B cell (primary cell): ENCODE data around the gene BEAN1. TPM values are rescaled to one million over a fixed set of nuclear protein-coding genes. Genes with fewer than 3 reads are reported as not detected.

Source experiments
- ATAC-seq: fragments of 200-7000 bp; cut with Tn5 transposase; one replicate; pipeline ENCODE4 v1.10.0; 2021; ENCODE audit warnings: low read depth, mild to moderate bottlenecking, moderate number of reproducible peaks, moderate library complexity
- CTCF ChIA-PET: fragments of 350-600 bp; sonication (Branson Sonifier 250); formaldehyde crosslinking; loops from one replicate; lab custom pipeline; 2021; ENCODE audit warnings: antibody characterized with exemption, inconsistent platforms; lab: Charles Lee
- POLR2A ChIA-PET: fragments of 350-600 bp; sonication (Branson Sonifier 250); formaldehyde crosslinking; loops from one replicate; lab custom pipeline; 2021; ENCODE audit warnings: antibody characterized with exemption; lab: Charles Lee
- DNase-seq: peaks from one replicate; pipeline ENCODE4 v3.0.0; 2013
- H2AFZ ChIP-seq: 2 replicates; pipeline ENCODE4 v1.6.1; 2012; ENCODE audit warnings: mild to moderate bottlenecking, low read depth, low read length; ENCODE audit not compliant: insufficient read depth, poor library complexity, severe bottlenecking
- H3K27ac ChIP-seq, 2 donors: 1 replicate in 1 of 2; 2 replicates in 1 of 2; pipeline ENCODE4 v1.5.1; 2012 to 2013; ENCODE audit warnings: low read length in 2 of 2, mild to moderate bottlenecking in 2 of 2, moderate library complexity in 1 of 2
- H3K27me3 ChIP-seq, 4 experiments: fragments of 200-600 bp in 1 of 4; sonication (generic) in 1 of 4; replicated peaks in 1 of 4; 1 replicate in 2 of 4; 2 replicates in 2 of 4; pipeline versions ENCODE4 v1.6.1 to v1.7.0; 2013 to 2016; ENCODE audit warnings: low read length in 3 of 4, mild to moderate bottlenecking in 2 of 4, mixed read lengths in 1 of 4, moderate library complexity in 1 of 4; ENCODE audit not compliant: insufficient read depth in 4 of 4, control insufficient read depth in 3 of 4; ENCODE audit errors: control extremely low read depth in 1 of 4
- H3K36me3 ChIP-seq, 2 experiments: replicated peaks in 1 of 2; 1 replicate in 1 of 2; 2 replicates in 1 of 2; pipeline versions ENCODE4 v1.6.1 to v1.7.1; 2013; ENCODE audit warnings: low read length in 1 of 2; ENCODE audit not compliant: insufficient read depth in 2 of 2, control insufficient read depth in 1 of 2; ENCODE audit errors: control extremely low read depth in 1 of 2, extremely low read depth in 1 of 2
- H3K4me1 ChIP-seq, 2 donors: fragments of 200-600 bp in 1 of 2; sonication (generic) in 1 of 2; 1 replicate in 1 of 2; 2 replicates in 1 of 2; pipeline versions ENCODE4 v1.5.1 to v1.6.1; 2013 to 2017; ENCODE audit warnings: low read length in 2 of 2; ENCODE audit not compliant: control insufficient read depth in 2 of 2, insufficient read depth in 2 of 2
- H3K4me2 ChIP-seq: replicated peaks from 2 replicates; pipeline ENCODE3; 2012; ENCODE audit warnings: mild to moderate bottlenecking, low read depth, low read length; ENCODE audit not compliant: poor library complexity, severe bottlenecking
- H3K4me3 ChIP-seq, 5 experiments: fragments of 200-600 bp in 1 of 5; sonication (generic) in 1 of 5; 1 replicate in 3 of 5; 2 replicates in 2 of 5; pipeline versions ENCODE4 v1.5.1 to v1.7.0; 2011 to 2016; ENCODE audit warnings: low read length in 4 of 5, mild to moderate bottlenecking in 4 of 5, low read depth in 2 of 5, control low read depth in 1 of 5, moderate library complexity in 1 of 5; ENCODE audit not compliant: insufficient read depth in 1 of 5; ENCODE audit errors: control extremely low read depth in 1 of 5, extremely low read depth in 1 of 5
- H3K79me2 ChIP-seq: fragments of 200-600 bp; sonication (generic); one replicate; pipeline ENCODE4 v1.6.0; 2016; ENCODE audit warnings: low read length; ENCODE audit not compliant: control insufficient read depth, insufficient read depth
- H3K9ac ChIP-seq: fragments of 200-600 bp; sonication (generic); 2 replicates; pipeline ENCODE4 v1.6.1; 2017; ENCODE audit warnings: mild to moderate bottlenecking, low read length, moderate library complexity
- H3K9me3 ChIP-seq, 3 donors: one replicate each; pipeline versions ENCODE4 v1.6.1 to v1.7.1; 2013; ENCODE audit warnings: low read length in 2 of 3; ENCODE audit not compliant: control insufficient read depth in 2 of 3, insufficient read depth in 1 of 3; ENCODE audit errors: control extremely low read depth in 1 of 3
- H4K20me1 ChIP-seq: 2 replicates; pipeline ENCODE4 v1.6.0; 2012; ENCODE audit warnings: mild to moderate bottlenecking, low read length; ENCODE audit not compliant: insufficient read depth, control insufficient read depth, poor library complexity, severe bottlenecking
- H3K27ac Mint-ChIP-seq: one replicate; pipeline ENCODE4 v1.8.0; 2021; ENCODE audit warnings: mixed read lengths
- H3K27me3 Mint-ChIP-seq: one replicate; pipeline ENCODE4 v1.8.0; 2021; ENCODE audit warnings: mixed read lengths
- H3K4me1 Mint-ChIP-seq: one replicate; pipeline ENCODE4 v1.8.0; 2021; ENCODE audit warnings: mixed read lengths
- H3K4me3 Mint-ChIP-seq: one replicate; pipeline ENCODE4 v1.8.0; 2021; ENCODE audit warnings: mixed read lengths
- H3K9me3 Mint-ChIP-seq: one replicate; pipeline ENCODE4 v1.8.0; 2022; ENCODE audit warnings: mixed read lengths; ENCODE audit not compliant: insufficient read depth
- EZH2 ChIP-seq: IDR thresholded peaks from 2 replicates; pipeline ENCODE4 v1.6.1; 2012; ENCODE audit warnings: borderline replicate concordance, low read depth, mild to moderate bottlenecking, moderate library complexity, low read length; ENCODE audit not compliant: insufficient read depth, poor library complexity, severe bottlenecking
- WGBS: methylation state at CpG from one replicate; pipeline ENCODE4 v1.1.5; 2013; ENCODE audit warnings: missing lambda C conversion rate; ENCODE audit not compliant: insufficient coverage; 5-methylcytosine and 5-hydroxymethylcytosine counted together
- intact Hi-C: fragments of 100-400 bp; cut with micrococcal nuclease; formaldehyde crosslinking; loops from one replicate; pipeline ENCODE4 v1.10.0; 2022
- polyA plus RNA-seq: library from polyadenylated mRNA; depleted of rRNA; stranded (reverse); fragments of >200 nt; gene quantifications from 2 replicates; pipeline ENCODE4 v1.2.3, GENCODE V29; 2012
- total RNA-seq, 2 donors: library from RNA; stranded (reverse); fragments of 120-200 nt in 1 of 2; gene quantifications; 1 replicate in 1 of 2; 2 replicates in 1 of 2; pipeline versions ENCODE4 v1.2.3 to v1.2.4, GENCODE V29; 2013 to 2022
- TF ChIP-seq, protein P1 (sequence below): fragments of 200-600 bp; IDR thresholded peaks from one replicate; pipeline ENCODE4 v1.8.0; 2022; ENCODE audit warnings: antibody characterized with exemption, mild to moderate bottlenecking

BEAN1 gene
- total and polyA plus RNA-seq, 2 donors (not counting 1 experiment from before 2014, with no cell fraction given) = not detected

DNA sequence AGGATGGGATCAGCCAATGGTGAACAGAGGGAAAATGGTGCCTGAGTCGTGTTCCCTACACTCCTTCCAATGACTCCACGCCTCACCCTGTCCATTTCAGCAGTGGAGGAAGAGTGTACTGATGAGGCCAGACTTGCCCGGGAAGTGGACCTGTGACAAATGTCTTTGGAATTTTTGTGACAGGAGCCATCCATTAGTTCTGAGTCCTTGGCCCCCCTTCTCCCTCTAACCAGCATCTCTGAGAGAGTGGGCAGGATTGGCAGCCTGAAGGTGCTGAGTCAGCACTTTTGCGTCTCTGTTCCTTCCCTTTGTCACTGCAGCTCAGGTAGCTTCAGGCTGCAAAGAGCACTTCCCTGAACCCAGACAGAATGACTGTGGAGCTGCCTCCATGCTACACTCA is 30.8 kb downstream of the BEAN1 start:
- no peak for TF ChIP-seq EZH2
- TF ChIP-seq, protein P1, sequence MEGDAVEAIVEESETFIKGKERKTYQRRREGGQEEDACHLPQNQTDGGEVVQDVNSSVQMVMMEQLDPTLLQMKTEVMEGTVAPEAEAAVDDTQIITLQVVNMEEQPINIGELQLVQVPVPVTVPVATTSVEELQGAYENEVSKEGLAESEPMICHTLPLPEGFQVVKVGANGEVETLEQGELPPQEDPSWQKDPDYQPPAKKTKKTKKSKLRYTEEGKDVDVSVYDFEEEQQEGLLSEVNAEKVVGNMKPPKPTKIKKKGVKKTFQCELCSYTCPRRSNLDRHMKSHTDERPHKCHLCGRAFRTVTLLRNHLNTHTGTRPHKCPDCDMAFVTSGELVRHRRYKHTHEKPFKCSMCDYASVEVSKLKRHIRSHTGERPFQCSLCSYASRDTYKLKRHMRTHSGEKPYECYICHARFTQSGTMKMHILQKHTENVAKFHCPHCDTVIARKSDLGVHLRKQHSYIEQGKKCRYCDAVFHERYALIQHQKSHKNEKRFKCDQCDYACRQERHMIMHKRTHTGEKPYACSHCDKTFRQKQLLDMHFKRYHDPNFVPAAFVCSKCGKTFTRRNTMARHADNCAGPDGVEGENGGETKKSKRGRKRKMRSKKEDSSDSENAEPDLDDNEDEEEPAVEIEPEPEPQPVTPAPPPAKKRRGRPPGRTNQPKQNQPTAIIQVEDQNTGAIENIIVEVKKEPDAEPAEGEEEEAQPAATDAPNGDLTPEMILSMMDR = no peak
- H3K27me3 ChIP-seq = peaks cover 0 to 22% (median 9%) of the 10 kb centered on the region in 4 experiments
- H3K9me3 ChIP-seq = peaks cover 0 to 3% (median 0%) of the 10 kb centered on the region in 3 donors
- no peak overlapping the region for H3K9ac ChIP-seq
- H3K27ac ChIP-seq = no peak overlapping the region
- no peaks in the 10 kb centered on the region for H3K79me2 ChIP-seq
- Mint-ChIP-seq H3K4me3 (no peak overlapping the region), H3K4me1 (no peaks in the 10 kb centered on the region), H3K9me3 (no peaks in the 10 kb centered on the region), H3K27me3 (peaks cover 39% of the 10 kb centered on the region), H3K27ac (no peak overlapping the region)
- H3K4me3 ChIP-seq = no peak overlapping the region
- DNase-seq (no peak), ATAC-seq (no peak)
- H3K4me1 ChIP-seq = no peaks in the 10 kb centered on the region
- ChIA-PET CTCF (no interaction called here), POLR2A (no interaction called here)
- no peaks in the 10 kb centered on the region for H3K36me3 ChIP-seq
- 0% methylated on average over 1 of the region's 4 CpGs for WGBS
- H3K4me2 ChIP-seq = no peak overlapping the region
- H2AFZ ChIP-seq = no peak overlapping the region
- intact Hi-C loops = no loop called here
- no peaks in the 10 kb centered on the region for H4K20me1 ChIP-seq

DNA sequence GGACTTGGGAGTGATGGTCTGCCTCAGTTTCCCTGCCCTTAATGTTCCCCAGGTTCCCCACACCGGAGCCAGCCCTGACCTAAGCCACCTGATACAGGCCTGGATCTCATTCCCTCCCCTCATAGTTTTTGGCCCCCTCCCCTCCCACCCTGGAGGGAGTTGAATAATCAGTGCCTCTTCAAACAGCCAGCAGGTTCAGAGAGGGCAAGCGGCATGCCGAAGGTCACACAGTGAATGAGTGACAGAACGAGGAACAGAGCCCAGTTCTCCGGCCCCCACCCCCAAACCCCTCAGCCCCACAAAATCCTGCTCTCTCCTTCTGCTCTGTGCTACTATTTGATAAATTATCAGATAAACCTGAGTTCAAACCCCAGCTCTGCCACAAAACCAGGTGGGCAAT is 31.2 kb downstream of the BEAN1 start:
- ChIA-PET CTCF (interaction anchor here (1.6 kb wide), 1 partner anchor 51 kb away, joined by 3 read pairs; no protein-coding TSS in a partner anchor), POLR2A (no interaction called here)
- Histone ChIP-seq H3K4me3 (no peak overlapping the region), H3K27ac (no peak overlapping the region), H3K79me2 (no peaks in the 10 kb centered on the region), H3K9ac (no peak overlapping the region), H3K4me2 (no peak overlapping the region), H2AFZ (no peak overlapping the region), H4K20me1 (no peaks in the 10 kb centered on the region), H3K9me3 (peaks cover 0 to 3% (median 0%) of the 10 kb centered on the region in 3 donors), H3K4me1 (no peaks in the 10 kb centered on the region), H3K27me3 (peaks cover 0 to 22% (median 9%) of the 10 kb centered on the region in 4 experiments), H3K36me3 (no peaks in the 10 kb centered on the region)
- Mint-ChIP-seq H3K4me1 (no peaks in the 10 kb centered on the region), H3K9me3 (no peaks in the 10 kb centered on the region), H3K4me3 (no peak overlapping the region), H3K27ac (no peak overlapping the region), H3K27me3 (peaks cover 39% of the 10 kb centered on the region)
- intact Hi-C loops = no loop called here
- WGBS = 100% methylated on average over 4 of the region's 5 CpGs
- DNase-seq = no peak
- ATAC-seq = no peak
- TF ChIP-seq, protein P1 = no peak
- no peak for TF ChIP-seq EZH2
